Measurements from ENCODE around the gene LARGE1.

LARGE1 gene

DNA sequence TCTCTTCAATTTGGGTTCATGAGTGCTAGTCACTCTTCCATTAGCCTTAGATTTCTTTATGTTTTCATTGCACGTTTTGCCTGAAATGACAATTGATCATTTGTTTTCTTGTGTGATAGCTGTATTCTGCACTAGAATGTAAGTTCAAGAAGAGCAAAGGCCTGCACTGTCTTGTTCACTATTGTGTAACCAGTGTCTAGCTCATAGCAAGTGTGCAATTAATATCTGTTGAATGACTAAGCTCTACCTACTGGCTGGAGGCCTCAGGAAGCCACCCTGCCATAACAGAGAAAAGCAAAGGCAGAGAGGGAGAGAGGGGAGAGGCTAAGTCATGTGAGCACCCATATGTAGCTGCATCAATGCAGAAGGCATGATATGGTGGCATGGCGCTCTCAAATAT lies 569.3 kb downstream of the LARGE1 start:
- DNase-seq (ENCODE audit: low spot score in 2 of 2), result no peak
- no peak overlapping the region for H3K4me3 ChIP-seq
- no peaks in the 10 kb centered on the region for H3K9me3 ChIP-seq
- H3K27me3 ChIP-seq (ENCODE audit: low read depth), result no peaks in the 10 kb centered on the region
- no peaks in the 10 kb centered on the region for H3K4me1 ChIP-seq
- in situ Hi-C loops (cut with MboI; ENCODE audit: low sequenced_read_pairs), result no loop called here
- no peaks in the 10 kb centered on the region for H3K36me3 ChIP-seq (replicated peaks)

- DNase-seq (ENCODE audit: low spot score in 2 of 2), result no peak
- Histone ChIP-seq H3K4me1 (no peaks in the 10 kb centered on the region), H3K36me3 (replicated peaks) (no peaks in the 10 kb centered on the region), H3K9me3 (no peaks in the 10 kb centered on the region), H3K27me3 (ENCODE audit: low read depth) (no peaks in the 10 kb centered on the region), H3K4me3 (no peak overlapping the region)
- in situ Hi-C loops (cut with MboI; ENCODE audit: low sequenced_read_pairs), result no loop called here
Observed at GRCh38 chr22:33350491-33350890, 569.8 kb downstream of the LARGE1 start.

DNA sequence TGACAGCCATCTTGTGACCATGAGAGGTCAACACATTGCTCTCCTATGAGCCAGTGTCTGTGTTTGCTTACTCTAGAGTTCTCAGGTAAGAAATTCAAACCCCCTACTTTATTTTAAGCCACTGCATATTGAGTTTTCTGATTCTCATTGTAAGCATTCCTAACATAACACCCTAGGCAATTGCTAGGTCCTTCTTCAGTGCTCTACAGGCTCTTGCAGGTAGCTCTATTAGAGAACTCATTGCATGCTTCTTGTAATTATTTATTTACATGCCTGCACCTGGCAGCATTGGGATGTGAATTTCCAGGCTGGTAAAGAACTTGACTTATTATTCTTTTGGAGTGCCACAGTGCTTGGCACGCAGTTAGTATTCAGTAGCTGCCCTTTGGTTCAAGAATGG lies 573.3 kb downstream of the LARGE1 start:
- DNase-seq (ENCODE audit: low spot score in 2 of 2), result no peak
- in situ Hi-C loops (cut with MboI; ENCODE audit: low sequenced_read_pairs), result no loop called here
- Histone ChIP-seq H3K36me3 (replicated peaks) (no peaks in the 10 kb centered on the region), H3K4me1 (no peaks in the 10 kb centered on the region), H3K27me3 (ENCODE audit: low read depth) (no peaks in the 10 kb centered on the region), H3K4me3 (no peak overlapping the region), H3K9me3 (no peaks in the 10 kb centered on the region)

DNA sequence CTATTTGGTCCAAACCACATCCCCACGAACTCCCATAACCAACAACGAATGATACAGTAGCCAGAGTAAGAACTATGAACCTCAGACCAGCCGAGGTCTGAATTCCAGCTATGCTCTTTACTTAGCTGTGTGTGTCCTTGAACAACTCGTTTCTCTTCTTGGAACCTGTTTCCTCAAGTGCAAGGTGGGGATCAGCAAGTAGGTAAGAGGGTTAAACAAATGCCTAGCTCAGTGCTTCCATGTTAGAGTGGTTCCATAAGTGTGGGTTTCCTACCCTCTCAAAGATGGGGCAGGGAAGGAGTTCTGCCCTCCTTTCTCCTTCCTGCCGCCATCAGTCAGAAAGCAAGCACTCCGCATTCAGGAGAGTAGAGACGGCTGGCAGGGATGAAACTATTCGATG lies 578.7 kb downstream of the LARGE1 start:
- H3K36me3 ChIP-seq (replicated peaks), result no peaks in the 10 kb centered on the region
- no peaks in the 10 kb centered on the region for H3K4me1 ChIP-seq
- no peak overlapping the region for H3K4me3 ChIP-seq
- in situ Hi-C loops (cut with MboI; ENCODE audit: low sequenced_read_pairs), result no loop called here
- DNase-seq (ENCODE audit: low spot score in 2 of 2), result no peak
- H3K9me3 ChIP-seq, result no peaks in the 10 kb centered on the region
- no peaks in the 10 kb centered on the region for H3K27me3 ChIP-seq (ENCODE audit: low read depth)

GRCh38 chr22:33337524-33337923 lies 582.8 kb downstream of the LARGE1 start:
- Histone ChIP-seq H3K27me3 (ENCODE audit: low read depth) (no peaks in the 10 kb centered on the region), H3K4me1 (no peaks in the 10 kb centered on the region), H3K4me3 (no peak overlapping the region), H3K36me3 (replicated peaks) (no peaks in the 10 kb centered on the region), H3K9me3 (no peaks in the 10 kb centered on the region)
- no peak for DNase-seq (ENCODE audit: low spot score in 2 of 2)
- in situ Hi-C loops (cut with MboI; ENCODE audit: low sequenced_read_pairs), result no loop called here

- Histone ChIP-seq H3K27me3 (ENCODE audit: low read depth) (no peaks in the 10 kb centered on the region), H3K4me1 (no peaks in the 10 kb centered on the region), H3K9me3 (no peaks in the 10 kb centered on the region), H3K4me3 (no peak overlapping the region), H3K36me3 (replicated peaks) (no peaks in the 10 kb centered on the region)
- in situ Hi-C loops (cut with MboI; ENCODE audit: low sequenced_read_pairs), result no loop called here
- no peak for DNase-seq (ENCODE audit: low spot score in 2 of 2)
Observed at GRCh38 chr22:33335611-33336279, 584.5 kb downstream of the LARGE1 start.

DNA sequence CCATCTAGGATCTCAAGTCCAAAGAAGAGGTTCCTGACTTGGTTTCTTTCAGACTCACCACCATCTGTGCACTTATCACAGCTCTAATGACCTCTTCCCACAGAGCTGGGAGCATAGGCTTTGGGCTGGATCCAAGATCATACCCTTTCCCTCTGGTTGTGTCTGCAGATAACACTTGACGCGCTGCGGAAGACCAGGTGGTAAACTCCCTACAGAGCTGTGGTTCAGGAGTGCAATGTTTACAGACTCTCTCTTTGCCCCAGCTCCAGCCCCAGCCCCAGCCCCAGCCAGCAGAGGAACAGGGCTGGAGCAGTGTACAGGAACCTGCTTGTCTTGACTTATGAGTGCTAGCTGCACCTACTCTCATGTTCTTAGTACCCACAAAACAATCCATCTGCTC lies 587.7 kb downstream of the LARGE1 start:
- H3K4me3 ChIP-seq, result no peak overlapping the region
- DNase-seq (ENCODE audit: low spot score in 2 of 2), result no peak
- H3K27me3 ChIP-seq (ENCODE audit: low read depth), result no peaks in the 10 kb centered on the region
- in situ Hi-C loops (cut with MboI; ENCODE audit: low sequenced_read_pairs), result no loop called here
- H3K36me3 ChIP-seq (replicated peaks), result no peaks in the 10 kb centered on the region
- 0 out of 2 replicates have a peak, but pooled peaks cover 3% of the 10 kb centered on the region for H3K9me3 ChIP-seq
- H3K4me1 ChIP-seq, result no peaks in the 10 kb centered on the region; the same call in 1 of the 2 replicates

DNA sequence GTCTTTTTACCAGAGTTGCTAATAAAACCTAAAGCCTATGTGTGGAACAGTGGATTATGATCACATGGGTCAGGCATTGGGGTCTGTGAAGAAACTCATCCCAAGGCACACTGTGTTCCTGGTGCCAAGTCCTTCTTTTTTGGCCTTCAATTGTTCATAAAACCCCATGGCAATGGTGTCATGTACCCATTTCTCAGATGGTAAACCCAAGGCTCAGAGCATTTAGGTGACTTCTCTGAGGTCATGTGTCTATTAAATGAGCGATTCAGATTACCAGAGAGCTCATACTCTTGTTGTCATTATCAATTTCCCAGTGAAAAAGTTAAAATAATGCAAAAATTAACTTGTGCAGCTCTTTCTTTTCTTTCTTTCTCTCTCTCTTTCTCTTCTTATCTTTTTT lies 589.3 kb downstream of the LARGE1 start:
- H3K4me3 ChIP-seq, result no peak overlapping the region
- in situ Hi-C loops (cut with MboI; ENCODE audit: low sequenced_read_pairs), result no loop called here
- H3K4me1 ChIP-seq, result no peaks in the 10 kb centered on the region; the same call in 1 of the 2 replicates
- 0 out of 2 replicates have a peak, but pooled peaks cover 3% of the 10 kb centered on the region for H3K9me3 ChIP-seq
- DNase-seq (ENCODE audit: low spot score in 2 of 2), result no peak
- H3K36me3 ChIP-seq (replicated peaks), result no peaks in the 10 kb centered on the region
- no peaks in the 10 kb centered on the region for H3K27me3 ChIP-seq (ENCODE audit: low read depth)

DNA sequence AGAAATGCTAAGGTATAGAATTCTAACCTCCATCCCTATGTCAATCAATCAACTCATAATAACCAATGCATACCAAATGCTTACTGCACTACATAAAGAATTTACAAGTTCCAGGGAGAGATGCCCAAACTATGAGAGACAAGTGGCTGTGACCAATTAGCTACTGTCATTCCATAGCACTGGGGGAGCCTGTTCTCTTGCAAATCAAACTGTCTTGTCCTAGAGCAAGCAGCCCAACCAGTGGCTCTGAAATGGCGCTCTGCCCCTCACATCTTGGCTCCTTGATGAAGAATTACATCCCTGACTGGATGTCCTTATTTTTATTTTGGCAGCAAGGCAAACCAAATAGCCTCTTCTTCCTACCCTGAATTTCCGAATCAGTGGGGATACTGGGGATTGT lies 589.7 kb downstream of the LARGE1 start:
- DNase-seq (ENCODE audit: low spot score in 2 of 2), result no peak
- no peaks in the 10 kb centered on the region for H3K27me3 ChIP-seq (ENCODE audit: low read depth)
- in situ Hi-C loops (cut with MboI; ENCODE audit: low sequenced_read_pairs), result no loop called here
- H3K36me3 ChIP-seq (replicated peaks), result no peaks in the 10 kb centered on the region
- H3K4me3 ChIP-seq, result no peak overlapping the region
- 0 out of 2 replicates have a peak, but pooled peaks cover 3% of the 10 kb centered on the region for H3K9me3 ChIP-seq
- H3K4me1 ChIP-seq, result no peaks in the 10 kb centered on the region; the same call in 1 of the 2 replicates

- in situ Hi-C loops (cut with MboI; ENCODE audit: low sequenced_read_pairs), result no loop called here
- DNase-seq (ENCODE audit: low spot score in 2 of 2), result no peak
- H3K36me3 ChIP-seq (replicated peaks), result no peaks in the 10 kb centered on the region
- H3K27me3 ChIP-seq (ENCODE audit: low read depth), result no peaks in the 10 kb centered on the region
- H3K9me3 ChIP-seq, result 0 out of 2 replicates have a peak, but pooled peaks cover 3% of the 10 kb centered on the region
- H3K4me1 ChIP-seq, result no peaks in the 10 kb centered on the region; the same call in 1 of the 2 replicates
- no peak overlapping the region for H3K4me3 ChIP-seq
Observed at GRCh38 chr22:33329398-33329797, 590.9 kb downstream of the LARGE1 start.

GRCh38 chr22:33328789-33329296 lies 591.4 kb downstream of the LARGE1 start:
- Histone ChIP-seq H3K4me3 (no peak overlapping the region), H3K36me3 (replicated peaks) (no peaks in the 10 kb centered on the region), H3K27me3 (ENCODE audit: low read depth) (no peaks in the 10 kb centered on the region), H3K4me1 (no peaks in the 10 kb centered on the region; the same call in 1 of the 2 replicates), H3K9me3 (0 out of 2 replicates have a peak, but pooled peaks cover 3% of the 10 kb centered on the region)
- in situ Hi-C loops (cut with MboI; ENCODE audit: low sequenced_read_pairs), result no loop called here
- DNase-seq (ENCODE audit: low spot score in 2 of 2), result peak in 1 of 2 experiments; percentile 23

GRCh38 chr22:33327348-33327860 lies 592.9 kb downstream of the LARGE1 start:
- no peak overlapping the region for H3K4me3 ChIP-seq
- peaks cover 4% of the 10 kb centered on the region for H3K4me1 ChIP-seq
- H3K36me3 ChIP-seq (replicated peaks), result no peaks in the 10 kb centered on the region
- 0 out of 2 replicates have a peak, but pooled peaks cover 3% of the 10 kb centered on the region for H3K9me3 ChIP-seq
- DNase-seq (ENCODE audit: low spot score in 2 of 2), result no peak
- H3K27me3 ChIP-seq (ENCODE audit: low read depth), result no peaks in the 10 kb centered on the region
- in situ Hi-C loops (cut with MboI; ENCODE audit: low sequenced_read_pairs), result no loop called here

GRCh38 chr22:33326540-33327295 lies 593.6 kb downstream of the LARGE1 start:
- Histone ChIP-seq H3K9me3 (0 out of 2 replicates have a peak, but pooled peaks cover 3% of the 10 kb centered on the region), H3K27me3 (ENCODE audit: low read depth) (no peaks in the 10 kb centered on the region), H3K4me3 (no peak overlapping the region), H3K36me3 (replicated peaks) (no peaks in the 10 kb centered on the region), H3K4me1 (peaks cover 4% of the 10 kb centered on the region)
- in situ Hi-C loops (cut with MboI; ENCODE audit: low sequenced_read_pairs), result no loop called here
- DNase-seq (ENCODE audit: low spot score in 2 of 2), result no peak
